ENCODE data around the gene NEO1.

Gene NEO1

GRCh38 chr15:73328149-73328820 is 276.0 kb downstream of the NEO1 start:
- Histone ChIP-seq H3K79me2 (ENCODE audit: insufficient read depth, low read depth) (no peaks in the 10 kb centered on the region), H4K20me1 (ENCODE audit: insufficient read depth) (no peaks in the 10 kb centered on the region), H3K36me3 (ENCODE audit: insufficient read depth) (no peaks in the 10 kb centered on the region), H3K27ac (no peak overlapping the region), H2AFZ (ENCODE audit: low read depth) (no peak overlapping the region), H3K27me3 (ENCODE audit: insufficient read depth, low read depth) (peaks cover 4% of the 10 kb centered on the region; the same call in 1 of the 2 replicates), H3K4me1 (ENCODE audit: low read depth, poor library complexity, severe bottlenecking) (no peaks in the 10 kb centered on the region), H3K9ac (no peak overlapping the region), H3K4me2 (no peak overlapping the region), H3K4me3 (IDR thresholded peaks at IDR 0.05; ENCODE audit: insufficient read depth, low read depth, low read length) (no peak overlapping the region)
- no peak for TF ChIP-seq CTCF (conservative IDR thresholded peaks at IDR 0.05; ENCODE audit: low read depth, low read length)

- Histone ChIP-seq H3K4me3 (IDR thresholded peaks at IDR 0.05; ENCODE audit: insufficient read depth, low read depth, low read length) (no peak overlapping the region), H3K27ac (no peak overlapping the region), H3K27me3 (ENCODE audit: insufficient read depth, low read depth) (peaks cover 4% of the 10 kb centered on the region; the same call in 1 of the 2 replicates), H3K4me2 (no peak overlapping the region), H2AFZ (ENCODE audit: low read depth) (no peak overlapping the region), H3K4me1 (ENCODE audit: low read depth, poor library complexity, severe bottlenecking) (no peaks in the 10 kb centered on the region), H3K36me3 (ENCODE audit: insufficient read depth) (no peaks in the 10 kb centered on the region), H3K79me2 (ENCODE audit: insufficient read depth, low read depth) (no peaks in the 10 kb centered on the region), H4K20me1 (ENCODE audit: insufficient read depth) (no peaks in the 10 kb centered on the region), H3K9ac (no peak overlapping the region)
- no peak for TF ChIP-seq CTCF (conservative IDR thresholded peaks at IDR 0.05; ENCODE audit: low read depth, low read length)
Measured at GRCh38 chr15:73328981-73329380, 276.7 kb downstream of the NEO1 start.

- no peak for TF ChIP-seq CTCF (conservative IDR thresholded peaks at IDR 0.05; ENCODE audit: low read depth, low read length)
- Histone ChIP-seq H2AFZ (ENCODE audit: low read depth) (no peak overlapping the region), H3K79me2 (ENCODE audit: insufficient read depth, low read depth) (no peaks in the 10 kb centered on the region), H3K9ac (no peak overlapping the region), H3K36me3 (ENCODE audit: insufficient read depth) (no peaks in the 10 kb centered on the region), H3K27me3 (ENCODE audit: insufficient read depth, low read depth) (peaks cover 4% of the 10 kb centered on the region; the same call in 1 of the 2 replicates), H3K4me3 (IDR thresholded peaks at IDR 0.05; ENCODE audit: insufficient read depth, low read depth, low read length) (no peak overlapping the region), H3K27ac (no peak overlapping the region), H4K20me1 (ENCODE audit: insufficient read depth) (no peaks in the 10 kb centered on the region), H3K4me1 (ENCODE audit: low read depth, poor library complexity, severe bottlenecking) (no peaks in the 10 kb centered on the region), H3K4me2 (no peak overlapping the region)
Measured at GRCh38 chr15:73329501-73330200, 277.4 kb downstream of the NEO1 start.

GRCh38 chr15:73330206-73331051 is 278.2 kb downstream of the NEO1 start:
- H3K79me2 ChIP-seq (ENCODE audit: insufficient read depth, low read depth) = no peaks in the 10 kb centered on the region
- no peaks in the 10 kb centered on the region for H3K4me1 ChIP-seq (ENCODE audit: low read depth, poor library complexity, severe bottlenecking)
- H4K20me1 ChIP-seq (ENCODE audit: insufficient read depth) = no peaks in the 10 kb centered on the region
- H2AFZ ChIP-seq (ENCODE audit: low read depth) = no peak overlapping the region
- H3K4me2 ChIP-seq = no peak overlapping the region
- H3K4me3 ChIP-seq (IDR thresholded peaks at IDR 0.05; ENCODE audit: insufficient read depth, low read depth, low read length) = no peak overlapping the region
- no peak overlapping the region for H3K9ac ChIP-seq
- H3K27me3 ChIP-seq (ENCODE audit: insufficient read depth, low read depth) = peaks cover 7% of the 10 kb centered on the region; the same call in 1 of the 2 replicates
- H3K36me3 ChIP-seq (ENCODE audit: insufficient read depth) = no peaks in the 10 kb centered on the region
- no peak overlapping the region for H3K27ac ChIP-seq
- no peak for TF ChIP-seq CTCF (conservative IDR thresholded peaks at IDR 0.05; ENCODE audit: low read depth, low read length)
